HG03439 (cell line): Measurements from ENCODE around the gene MRPL55.

ENCODE experiments used
- ATAC-seq: cut with Tn5 transposase; IDR thresholded peaks from one replicate; pipeline ENCODE4 v1.9.1; 2021; ENCODE audit warnings: mild to moderate bottlenecking, moderate library complexity; ENCODE audit not compliant: unreplicated experiment

The MRPL55 gene

DNA sequence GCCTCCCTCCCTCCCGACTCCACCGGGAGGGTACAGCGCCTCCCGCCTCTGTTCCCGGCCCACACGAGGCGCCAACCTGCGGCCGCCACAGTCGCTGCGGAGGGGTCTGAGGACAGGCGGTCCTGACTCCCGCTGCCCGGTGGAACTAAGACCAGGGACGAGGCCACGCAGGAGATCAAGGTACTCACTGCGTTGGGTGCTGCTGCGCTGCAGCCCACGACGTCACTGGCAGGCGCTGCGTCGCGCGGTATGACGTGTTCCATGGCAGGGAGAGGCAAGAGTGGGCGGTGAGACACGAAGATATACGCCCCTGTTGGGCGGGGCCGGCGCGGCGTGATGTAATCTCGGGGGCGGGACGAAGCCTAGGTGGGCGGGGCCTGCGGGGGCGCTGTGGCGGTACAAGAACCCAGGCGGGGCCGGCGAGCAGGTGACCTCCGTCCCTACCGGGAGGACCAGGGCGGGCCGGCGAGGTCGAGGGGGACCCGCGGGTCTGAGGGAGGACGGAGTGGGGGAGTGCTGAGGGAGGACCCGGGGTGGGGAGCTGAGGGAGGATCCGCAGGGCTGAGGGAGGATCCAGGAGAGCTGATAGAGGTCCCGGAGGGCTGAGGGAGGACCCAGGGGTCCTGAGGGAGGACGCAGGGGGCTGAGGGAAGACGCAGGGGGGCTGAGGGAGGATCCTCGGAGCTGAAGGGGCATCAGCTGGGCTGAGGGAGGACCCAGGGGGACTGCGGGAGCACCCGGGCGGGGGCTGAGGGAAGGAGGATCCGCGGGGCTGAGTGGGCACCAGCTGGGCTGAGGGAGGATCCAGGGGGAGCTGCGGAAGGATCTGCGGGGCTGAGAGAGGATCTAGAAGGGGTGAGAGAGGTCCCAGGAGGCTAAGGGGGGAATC lies at the start of gene MRPL55:
TSS of gene MRPL55 (minus strand) at position 227 of the 889 bp plus-strand sequence. CDS start 1,039 bp downstream, outside the sequence.
- ATAC-seq: peak; percentile 88

DNA sequence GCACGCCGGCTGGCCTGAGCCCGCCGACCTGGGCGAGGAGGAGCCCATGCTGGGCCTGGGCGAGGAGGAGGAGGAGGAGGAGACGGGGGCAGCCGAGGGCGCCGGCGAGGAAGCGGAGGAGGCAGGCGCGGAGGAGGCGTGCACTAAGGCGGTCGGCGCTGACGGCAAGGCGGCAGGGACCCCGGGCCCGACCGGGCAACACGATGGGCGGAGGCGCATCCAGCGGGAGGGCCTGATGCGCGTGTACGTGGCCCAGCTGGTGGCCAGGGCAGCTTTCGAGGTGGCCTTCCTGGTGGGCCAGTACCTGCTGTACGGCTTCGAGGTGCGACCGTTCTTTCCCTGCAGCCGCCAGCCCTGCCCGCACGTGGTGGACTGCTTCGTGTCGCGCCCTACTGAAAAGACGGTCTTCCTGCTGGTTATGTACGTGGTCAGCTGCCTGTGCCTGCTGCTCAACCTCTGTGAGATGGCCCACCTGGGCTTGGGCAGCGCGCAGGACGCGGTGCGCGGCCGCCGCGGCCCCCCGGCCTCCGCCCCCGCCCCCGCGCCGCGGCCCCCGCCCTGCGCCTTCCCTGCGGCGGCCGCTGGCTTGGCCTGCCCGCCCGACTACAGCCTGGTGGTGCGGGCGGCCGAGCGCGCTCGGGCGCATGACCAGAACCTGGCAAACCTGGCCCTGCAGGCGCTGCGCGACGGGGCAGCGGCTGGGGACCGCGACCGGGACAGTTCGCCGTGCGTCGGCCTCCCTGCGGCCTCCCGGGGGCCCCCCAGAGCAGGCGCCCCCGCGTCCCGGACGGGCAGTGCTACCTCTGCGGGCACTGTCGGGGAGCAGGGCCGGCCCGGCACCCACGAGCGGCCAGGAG lies 49.3 kb upstream of the MRPL55 start:
- no peak for ATAC-seq

DNA sequence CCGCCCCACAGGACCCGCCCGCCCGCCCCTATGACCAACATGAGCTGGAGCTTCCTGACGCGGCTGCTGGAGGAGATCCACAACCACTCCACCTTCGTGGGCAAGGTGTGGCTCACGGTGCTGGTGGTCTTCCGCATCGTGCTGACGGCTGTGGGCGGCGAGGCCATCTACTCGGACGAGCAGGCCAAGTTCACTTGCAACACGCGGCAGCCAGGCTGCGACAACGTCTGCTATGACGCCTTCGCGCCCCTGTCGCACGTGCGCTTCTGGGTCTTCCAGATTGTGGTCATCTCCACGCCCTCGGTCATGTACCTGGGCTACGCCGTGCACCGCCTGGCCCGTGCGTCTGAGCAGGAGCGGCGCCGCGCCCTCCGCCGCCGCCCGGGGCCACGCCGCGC lies 48.6 kb upstream of the MRPL55 start:
- ATAC-seq: no peak

DNA sequence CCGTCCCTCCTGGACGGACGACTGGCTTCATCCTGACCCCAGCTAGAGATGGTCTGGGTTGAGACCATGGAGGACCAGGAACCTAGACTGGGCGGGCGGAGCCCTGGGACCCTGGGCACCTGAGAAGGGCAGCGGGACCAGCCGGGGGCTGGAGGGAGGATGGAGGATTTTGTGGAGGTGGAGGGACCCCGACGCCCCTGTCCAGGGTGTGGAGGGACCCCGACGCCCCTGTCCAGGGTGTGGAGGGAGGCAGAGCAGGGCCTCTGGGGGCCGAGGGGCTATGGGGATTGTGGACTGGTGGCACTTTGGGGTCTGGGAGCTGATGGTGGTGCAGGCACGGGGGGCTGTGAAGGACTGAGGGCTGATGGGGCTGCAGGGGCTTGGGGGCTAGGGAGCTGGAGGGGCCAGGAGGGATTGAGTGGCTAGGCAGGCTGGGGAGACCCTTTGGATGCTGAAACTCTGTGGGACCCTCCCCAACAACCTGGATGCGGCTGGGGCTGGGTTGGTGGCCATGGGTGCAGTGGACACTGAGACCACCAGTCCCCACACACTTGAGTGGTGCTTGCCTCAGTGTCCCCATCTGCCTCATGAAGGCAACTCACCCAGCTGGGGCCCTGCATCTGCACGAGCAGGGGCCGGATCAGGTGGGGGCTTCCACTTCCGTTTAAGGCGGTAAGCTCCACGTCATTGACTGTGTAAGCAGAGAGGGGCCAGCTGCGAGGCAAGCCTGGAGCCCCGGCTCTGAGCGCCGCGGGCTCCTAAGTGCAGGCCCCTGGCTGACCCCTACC lies 48.0 kb upstream of the MRPL55 start:
- no peak for ATAC-seq

DNA sequence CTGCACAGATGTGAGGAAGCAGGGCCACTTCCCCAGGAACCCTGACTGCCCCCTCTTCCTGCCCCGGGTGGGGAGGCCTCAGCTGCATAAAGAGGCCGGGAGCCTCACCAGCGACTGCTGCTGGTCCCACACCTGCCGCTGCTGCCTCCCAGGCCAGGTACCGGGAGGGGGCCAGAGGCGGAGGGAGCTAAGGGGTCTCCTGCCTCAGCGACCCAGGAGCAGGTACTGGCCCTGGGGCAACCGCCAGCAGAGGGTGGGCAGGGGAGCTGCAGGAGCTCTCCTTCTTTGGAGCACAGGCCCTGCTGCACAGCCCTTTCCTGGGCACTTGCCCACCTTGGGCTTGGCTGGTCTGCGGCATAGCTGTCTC lies 47.4 kb upstream of the MRPL55 start:
- no peak for ATAC-seq

DNA sequence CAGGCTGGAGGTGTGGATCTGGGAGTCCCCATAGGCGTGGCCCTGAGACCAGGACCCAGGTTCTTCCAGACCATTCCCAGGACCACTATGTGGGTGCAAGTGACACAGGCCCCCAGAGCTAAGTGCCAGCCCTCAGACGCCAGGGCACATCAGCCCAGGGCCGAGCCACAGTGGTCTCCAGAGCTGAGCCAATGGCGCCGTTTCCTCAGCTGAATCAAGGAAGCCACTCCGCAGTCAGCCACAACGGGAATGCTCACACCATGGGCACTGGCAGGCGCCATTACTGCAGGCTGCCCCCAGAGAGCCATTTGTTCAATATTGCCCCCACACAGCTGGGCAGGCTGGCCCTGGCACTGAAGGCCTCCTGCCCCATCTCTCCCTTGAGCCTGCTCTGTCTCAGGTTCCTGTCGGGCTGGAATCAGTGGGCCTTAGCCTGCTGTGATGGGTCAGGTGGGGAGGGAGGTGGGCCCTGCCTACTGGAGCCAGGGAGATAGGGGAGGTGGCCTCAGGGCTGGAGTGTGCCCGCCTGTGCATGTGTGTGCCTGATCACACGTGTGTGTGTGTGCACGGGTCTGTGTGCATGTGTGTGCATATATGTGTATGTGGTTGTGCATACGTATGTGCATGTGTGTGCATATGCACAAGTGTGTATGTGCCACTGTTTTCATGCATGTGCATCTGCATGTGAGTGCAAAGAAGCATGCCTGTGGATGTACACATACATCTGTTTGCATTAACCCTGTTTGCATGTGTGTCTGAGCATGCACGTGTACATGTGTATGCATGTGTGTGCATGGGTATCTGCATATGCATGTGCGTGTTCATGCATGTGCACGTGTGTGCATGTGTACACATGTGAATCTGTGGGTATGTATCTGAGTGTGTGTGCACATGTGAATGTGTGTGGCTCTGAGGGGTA lies 46.8 kb upstream of the MRPL55 start:
- no peak for ATAC-seq

GRCh38 chr1:228154670-228155571 lies 45.8 kb upstream of the MRPL55 start:
- no peak for ATAC-seq

- no peak for ATAC-seq
These were observed 45.0 kb upstream of the MRPL55 start for GRCh38 chr1:228154021-228154669.

DNA sequence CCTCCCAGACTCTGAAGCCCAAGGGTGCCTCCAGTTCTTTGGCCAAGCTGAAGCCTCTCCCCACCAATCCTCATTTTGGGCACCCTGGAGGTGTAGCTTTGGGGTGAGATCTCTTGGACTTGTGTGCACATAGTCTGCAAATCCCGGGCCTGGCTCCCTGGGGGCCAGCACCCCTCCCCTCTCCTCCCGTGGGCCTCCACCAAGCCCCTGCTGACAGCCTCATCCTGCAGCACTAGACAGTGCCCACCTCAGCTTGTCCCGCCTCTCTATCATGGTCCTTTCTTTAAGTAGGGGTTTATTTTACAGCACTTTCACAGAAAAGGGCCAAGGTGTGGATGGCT lies 43.8 kb upstream of the MRPL55 start:
- ATAC-seq: no peak

DNA sequence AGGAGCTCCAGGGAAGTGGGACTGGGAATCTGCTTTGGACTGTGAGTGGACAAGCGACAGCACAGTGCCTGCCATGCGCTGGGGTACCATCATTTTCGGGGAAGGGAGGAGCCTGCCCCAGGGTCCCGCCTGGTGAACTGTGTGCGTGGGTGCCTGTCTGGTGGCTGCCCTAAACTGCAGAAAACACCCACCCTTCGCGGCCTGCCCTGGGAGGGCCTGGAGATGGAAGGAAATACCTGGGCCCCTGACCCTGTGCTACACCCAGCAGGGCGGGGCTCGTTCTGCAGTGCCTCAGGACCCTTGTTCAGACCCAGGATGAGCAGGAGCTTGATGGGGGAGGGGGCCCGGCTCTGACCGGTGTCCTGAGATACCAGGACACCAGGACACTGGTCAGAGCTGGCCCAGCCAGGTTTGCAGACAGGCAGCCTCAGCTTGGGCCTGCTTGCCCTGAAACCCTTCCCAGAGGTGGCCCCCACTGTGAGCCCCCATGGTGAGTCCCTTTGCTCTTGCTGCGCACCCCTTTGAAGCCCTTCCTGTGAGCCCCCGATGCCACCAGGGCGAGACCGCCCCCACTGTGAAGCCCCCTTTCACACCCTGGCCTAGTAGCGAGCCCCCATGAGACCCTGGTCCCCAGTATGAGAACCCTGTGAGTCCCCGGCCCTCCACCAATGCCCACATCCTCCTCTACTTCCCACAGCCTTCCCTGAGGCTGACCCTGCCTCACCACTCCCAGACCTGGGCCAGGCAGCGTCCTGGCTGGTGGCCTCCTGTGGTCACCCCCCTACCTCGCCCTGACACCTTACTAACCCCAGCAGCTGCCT lies 43.2 kb upstream of the MRPL55 start:
- ATAC-seq: no peak

DNA sequence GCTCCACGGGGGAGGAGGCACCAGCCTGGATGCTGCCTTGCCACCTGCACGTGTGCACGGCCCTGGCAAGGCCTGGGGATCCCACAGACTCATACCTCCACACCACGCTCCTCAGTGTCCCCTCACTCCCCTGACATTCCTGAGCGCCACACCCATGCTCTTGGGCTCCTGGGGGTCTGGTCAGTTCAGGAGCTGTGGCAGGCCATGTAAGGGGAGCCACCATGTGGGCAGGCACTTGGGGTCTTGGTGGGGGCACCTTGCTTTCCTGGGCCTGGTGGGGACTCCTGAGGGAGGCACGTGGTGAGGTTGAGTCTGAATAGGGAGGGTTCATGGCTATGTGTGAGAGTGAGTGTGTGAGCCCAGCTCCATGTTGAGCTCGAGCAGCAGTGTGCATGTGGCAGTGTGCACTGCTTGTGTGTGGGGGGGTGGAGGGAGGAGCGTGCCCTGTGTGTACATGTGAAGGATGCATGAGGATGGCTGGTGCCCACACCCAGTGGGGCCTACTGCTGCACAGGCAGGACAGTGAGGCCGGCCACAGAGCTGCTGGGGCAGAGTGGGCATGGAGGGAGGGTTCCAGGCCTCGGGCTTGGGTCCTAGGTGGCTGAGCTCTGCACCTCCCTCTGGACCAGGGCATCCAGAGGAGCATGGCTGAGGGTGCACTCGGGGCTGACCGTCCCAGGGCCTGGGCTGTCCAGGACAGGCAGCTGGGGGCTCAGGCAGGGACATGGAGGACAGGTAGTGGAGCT lies 42.3 kb upstream of the MRPL55 start:
- no peak for ATAC-seq

GRCh38 chr1:228150461-228151179 lies 41.5 kb upstream of the MRPL55 start:
- ATAC-seq: no peak

DNA sequence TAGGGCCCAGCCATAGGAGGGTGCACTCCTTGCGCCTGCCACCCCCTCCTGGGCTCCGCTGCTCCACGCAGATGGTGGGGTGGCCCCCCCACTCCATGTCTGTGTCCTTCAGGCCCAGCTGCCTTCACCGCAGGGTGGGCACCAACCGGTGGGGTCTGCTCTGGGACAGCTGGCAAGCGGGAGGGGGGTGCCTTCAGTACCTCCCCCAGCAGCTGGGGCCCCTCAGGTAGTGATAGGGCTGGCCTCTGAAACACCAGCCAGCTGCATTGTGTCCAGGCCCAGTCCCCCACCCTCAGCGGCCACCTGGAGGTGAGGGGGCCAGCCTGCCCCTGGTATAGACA lies 41.0 kb upstream of the MRPL55 start:
- no peak for ATAC-seq

GRCh38 chr1:228149406-228150119 lies 40.5 kb upstream of the MRPL55 start, which contains the start of gene GJC2:
TSS of gene GJC2 (plus strand) at chr1:228149930. CDS start at chr1:228157759, 7,829 bp downstream.
- no peak for ATAC-seq

- ATAC-seq: no peak
These were observed 39.9 kb upstream of the MRPL55 start for GRCh38 chr1:228148935-228149405.
